A673 (cell line): ENCODE data around the gene TRPC4. TPM values are rescaled to one million over a fixed set of nuclear protein-coding genes. Genes with fewer than 3 reads are reported as not detected.

ENCODE experiments used
- BruUV-seq: library from RNA; stranded (reverse); fragments of 400-500 nt; replicated peaks from 2 replicates; lab custom pipeline; 2021; lab: Mats Ljungman, UMichigan
- CTCF ChIA-PET: fragments of 300-600 bp; sonication (Branson Sonifier 250); formaldehyde crosslinking; loops from one replicate; lab custom pipeline; 2022; ENCODE audit warnings: antibody characterized with exemption; lab: Charles Lee
- POLR2A ChIA-PET: fragments of 300-600 bp; sonication (Branson Sonifier 250); formaldehyde crosslinking; loops from one replicate; lab custom pipeline; 2022; ENCODE audit warnings: antibody characterized with exemption; ENCODE audit not compliant: low non-redundant PET; lab: Charles Lee
- DNase-seq: peaks from one replicate; pipeline ENCODE4 v3.0.0-alpha.2; 2015; ENCODE audit warnings: low spot score
- H3K27ac ChIP-seq: fragments of 200-600 bp; sonication (generic); 2 replicates; pipeline ENCODE4 v1.5.1; 2016; ENCODE audit warnings: mixed run types, low read depth, mild to moderate bottlenecking, mixed read lengths, antibody characterized with exemption, low read length; ENCODE audit not compliant: poor library complexity, severe bottlenecking
- H3K27me3 ChIP-seq: fragments of 200-600 bp; sonication (generic); replicated peaks from 2 replicates; pipeline ENCODE4 v1.6.1; 2017; ENCODE audit warnings: mixed run types, low read depth, mild to moderate bottlenecking, mixed read lengths, antibody characterized with exemption, low read length; ENCODE audit not compliant: insufficient read depth, poor library complexity
- H3K36me3 ChIP-seq: fragments of 200-600 bp; sonication (generic); 2 replicates; pipeline ENCODE4 v1.6.1; 2016; ENCODE audit warnings: mixed run types, mild to moderate bottlenecking, mixed read lengths, antibody characterized with exemption, low read length; ENCODE audit not compliant: insufficient read depth, poor library complexity, severe bottlenecking
- H3K4me1 ChIP-seq: fragments of 200-600 bp; sonication (generic); 2 replicates; pipeline ENCODE4 v1.6.1; 2017; ENCODE audit warnings: mixed run types, mild to moderate bottlenecking, mixed read lengths, antibody characterized with exemption, low read length; ENCODE audit not compliant: insufficient read depth, poor library complexity, severe bottlenecking
- H3K4me3 ChIP-seq: fragments of 200-600 bp; sonication (generic); 2 replicates; pipeline ENCODE4 v1.5.1; 2016; ENCODE audit warnings: low read depth, mixed run types, mild to moderate bottlenecking, mixed read lengths, low read length; ENCODE audit not compliant: poor library complexity, severe bottlenecking
- H3K9me3 ChIP-seq: fragments of 200-600 bp; sonication (generic); 2 replicates; pipeline ENCODE4 v1.6.1; 2016; ENCODE audit warnings: mixed run types, low read depth, mild to moderate bottlenecking, mixed read lengths, antibody characterized with exemption, low read length; ENCODE audit not compliant: poor library complexity, severe bottlenecking
- EZH2 ChIP-seq: fragments of 200-600 bp; sonication (generic); IDR thresholded peaks from 2 replicates; pipeline ENCODE4 v1.6.1; 2017; ENCODE audit warnings: borderline replicate concordance, low read depth, mild to moderate bottlenecking, mixed read lengths, antibody characterized with exemption, low read length; ENCODE audit not compliant: poor library complexity, severe bottlenecking
- intact Hi-C: fragments of 100-400 bp; cut with micrococcal nuclease; formaldehyde crosslinking; loops from one replicate; pipeline ENCODE4 v1.10.0; 2022; ENCODE audit not compliant: unreplicated experiment
- total RNA-seq: library from RNA; stranded (reverse); gene quantifications from 2 replicates; pipeline ENCODE4 v1.2.3, GENCODE V29; 2021
- TF ChIP-seq, protein P1 (sequence below): fragments of 300-800, 200-600 bp; sonication (generic); conservative IDR thresholded peaks from 2 replicates; pipeline ENCODE4 v1.5.1; 2017; ENCODE audit warnings: low read depth, mild to moderate bottlenecking, antibody characterized with exemption, low read length, moderate library complexity, mixed read lengths

Gene TRPC4
- total RNA-seq, 1 experiment from 2014 or later = 27.0 TPM

DNA sequence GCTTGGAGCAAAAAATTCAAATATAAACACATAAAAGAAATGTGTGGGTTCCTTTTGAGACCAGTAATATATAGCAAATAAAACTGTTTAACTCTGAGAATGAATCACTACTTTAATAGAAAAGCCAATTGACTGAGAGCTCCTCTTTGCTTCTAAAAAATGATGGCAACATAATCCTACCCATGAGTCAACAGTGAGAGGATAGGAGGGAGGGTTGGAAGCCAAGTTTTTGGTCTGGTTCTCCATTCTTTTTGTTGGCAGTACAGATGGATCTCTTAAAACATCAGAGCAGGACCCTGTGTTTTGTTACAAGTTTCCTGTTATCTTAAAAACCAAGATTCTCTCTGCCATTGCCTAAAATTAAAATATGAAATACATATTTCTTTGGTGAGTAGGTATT lies 221.0 kb downstream of the TRPC4 start:
- intact Hi-C loops = no loop called here
- TF ChIP-seq, protein P1, sequence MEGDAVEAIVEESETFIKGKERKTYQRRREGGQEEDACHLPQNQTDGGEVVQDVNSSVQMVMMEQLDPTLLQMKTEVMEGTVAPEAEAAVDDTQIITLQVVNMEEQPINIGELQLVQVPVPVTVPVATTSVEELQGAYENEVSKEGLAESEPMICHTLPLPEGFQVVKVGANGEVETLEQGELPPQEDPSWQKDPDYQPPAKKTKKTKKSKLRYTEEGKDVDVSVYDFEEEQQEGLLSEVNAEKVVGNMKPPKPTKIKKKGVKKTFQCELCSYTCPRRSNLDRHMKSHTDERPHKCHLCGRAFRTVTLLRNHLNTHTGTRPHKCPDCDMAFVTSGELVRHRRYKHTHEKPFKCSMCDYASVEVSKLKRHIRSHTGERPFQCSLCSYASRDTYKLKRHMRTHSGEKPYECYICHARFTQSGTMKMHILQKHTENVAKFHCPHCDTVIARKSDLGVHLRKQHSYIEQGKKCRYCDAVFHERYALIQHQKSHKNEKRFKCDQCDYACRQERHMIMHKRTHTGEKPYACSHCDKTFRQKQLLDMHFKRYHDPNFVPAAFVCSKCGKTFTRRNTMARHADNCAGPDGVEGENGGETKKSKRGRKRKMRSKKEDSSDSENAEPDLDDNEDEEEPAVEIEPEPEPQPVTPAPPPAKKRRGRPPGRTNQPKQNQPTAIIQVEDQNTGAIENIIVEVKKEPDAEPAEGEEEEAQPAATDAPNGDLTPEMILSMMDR = no peak
- TF ChIP-seq EZH2 = no peak
- POLR2A ChIA-PET = no interaction called here
- Histone ChIP-seq H3K27me3 (no peaks in the 10 kb centered on the region), H3K4me1 (no peaks in the 10 kb centered on the region), H3K4me3 (no peak overlapping the region), H3K27ac (no peak overlapping the region), H3K36me3 (no peaks in the 10 kb centered on the region), H3K9me3 (no peaks in the 10 kb centered on the region)
- DNase-seq = no peak
- no TSS peak for BruUV-seq
- CTCF ChIA-PET = interaction anchor here (0.7 kb wide), 1 partner anchor 1213 kb away, joined by 3 read pairs; no protein-coding TSS in a partner anchor

DNA sequence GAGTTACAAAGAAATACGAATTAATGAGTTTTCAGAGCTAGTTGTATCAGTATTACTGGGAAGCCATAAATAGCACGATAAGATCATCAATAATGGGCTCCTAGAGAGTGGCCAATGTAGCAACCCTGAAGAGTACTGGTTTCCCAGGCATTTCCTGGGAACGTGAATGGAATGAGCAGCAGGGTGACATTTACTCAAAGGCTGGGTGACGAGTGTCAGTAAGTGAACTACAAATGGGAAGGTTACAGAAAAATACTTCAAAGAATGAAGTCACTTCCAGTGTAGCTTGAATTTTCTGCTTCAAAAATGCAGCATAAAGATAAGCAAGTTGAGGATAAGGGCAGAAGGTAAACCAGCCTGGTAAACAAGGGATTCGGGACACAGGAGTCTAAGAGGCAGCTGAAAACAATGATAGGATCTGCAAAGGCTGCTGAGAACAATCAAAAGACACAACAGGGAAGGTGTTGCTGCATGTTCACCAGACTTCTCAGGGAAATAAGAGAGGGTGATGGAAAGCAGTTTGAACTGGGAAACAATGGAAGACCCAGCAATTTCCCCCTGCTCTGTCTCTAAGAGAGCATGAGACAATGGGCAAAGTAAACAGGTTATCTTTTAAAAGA lies 222.4 kb downstream of the TRPC4 start:
- intact Hi-C loops = no loop called here
- DNase-seq = no peak
- Histone ChIP-seq H3K27me3 (no peaks in the 10 kb centered on the region), H3K36me3 (no peaks in the 10 kb centered on the region), H3K27ac (no peak overlapping the region), H3K4me1 (peaks cover 1% of the 10 kb centered on the region), H3K9me3 (no peaks in the 10 kb centered on the region), H3K4me3 (no peak overlapping the region)
- CTCF ChIA-PET = no interaction called here
- TF ChIP-seq, protein P1 = no peak
- no peak for TF ChIP-seq EZH2
- POLR2A ChIA-PET = no interaction called here
- BruUV-seq = no TSS peak

DNA sequence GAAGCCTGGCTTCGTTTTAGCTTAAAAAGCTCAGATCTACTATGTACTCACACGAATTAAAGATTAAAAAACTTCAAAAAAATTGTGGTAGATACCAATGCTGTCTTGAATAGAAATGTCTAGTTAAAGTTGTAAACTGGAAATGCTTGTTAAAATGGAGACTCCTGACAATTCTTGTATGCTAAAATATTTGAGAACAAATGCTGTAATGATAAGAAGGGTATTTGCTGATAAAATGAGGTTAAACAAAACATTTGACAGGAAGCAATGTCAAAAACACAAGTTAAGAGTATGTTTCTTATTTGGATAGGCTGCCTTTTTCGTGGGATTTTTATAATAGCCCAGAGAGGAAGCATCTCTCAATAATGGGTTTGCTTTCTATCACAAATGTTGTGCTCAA lies 223.0 kb downstream of the TRPC4 start:
- Histone ChIP-seq H3K36me3 (no peaks in the 10 kb centered on the region), H3K4me3 (no peak overlapping the region), H3K9me3 (no peaks in the 10 kb centered on the region), H3K27ac (no peak overlapping the region), H3K4me1 (peaks cover 8% of the 10 kb centered on the region), H3K27me3 (no peaks in the 10 kb centered on the region)
- ChIA-PET CTCF (no interaction called here), POLR2A (no interaction called here)
- intact Hi-C loops = no loop called here
- TF ChIP-seq EZH2 = no peak
- TF ChIP-seq, protein P1 = no peak
- no peak for DNase-seq
- BruUV-seq = no TSS peak
